NCI-H1694 treated with DMSO at 0.1 percent for 48 hours (cell line): ENCODE data around the gene CCDC187.

Experiments
- DNase-seq: peaks from one replicate; lab custom pipeline; 2025; lab: John Stamatoyannopoulos, UW

Gene CCDC187

GRCh38 chr9:136225748-136226679 is 77.9 kb downstream of the CCDC187 start:
- peak; percentile 21 for DNase-seq

GRCh38 chr9:136225366-136225747 is 78.5 kb downstream of the CCDC187 start:
- DNase-seq, result no peak

DNA sequence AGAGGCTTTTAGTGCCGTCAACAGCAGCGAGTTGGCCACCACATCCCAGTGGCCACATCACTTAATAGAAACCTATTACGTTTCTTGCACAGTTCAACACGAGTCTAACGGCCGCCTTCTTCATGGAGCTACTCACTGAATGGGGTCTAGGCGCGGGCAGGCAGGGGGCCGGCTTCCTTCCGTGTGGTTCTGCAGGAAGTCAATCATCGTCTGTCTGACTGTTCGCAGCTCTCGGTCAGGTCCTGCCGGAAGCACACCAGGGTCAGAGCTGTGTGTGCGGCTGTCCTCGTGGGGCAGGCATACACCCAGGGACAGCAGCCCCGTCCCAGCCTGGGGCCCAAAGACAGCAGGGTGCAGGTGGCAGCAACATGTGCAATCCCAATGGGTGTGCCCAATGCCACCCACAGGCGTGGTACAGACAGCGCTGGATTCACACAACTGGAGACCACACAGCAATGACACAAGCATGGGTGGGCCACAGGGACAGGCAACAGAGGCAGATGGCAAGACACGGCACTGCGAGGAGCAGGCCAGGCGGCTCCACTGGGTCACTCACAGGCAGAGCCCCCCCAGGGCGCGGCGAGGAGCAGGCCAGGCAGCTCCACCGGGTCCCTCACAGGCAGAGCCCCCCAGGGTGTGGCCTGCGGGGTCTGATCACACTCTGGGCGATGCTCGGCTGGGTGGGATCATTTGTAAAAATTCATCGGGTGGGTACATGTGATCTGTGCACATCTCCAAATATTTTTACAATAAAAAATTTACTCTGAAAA is 79.8 kb downstream of the CCDC187 start:
- no peak for DNase-seq

DNA sequence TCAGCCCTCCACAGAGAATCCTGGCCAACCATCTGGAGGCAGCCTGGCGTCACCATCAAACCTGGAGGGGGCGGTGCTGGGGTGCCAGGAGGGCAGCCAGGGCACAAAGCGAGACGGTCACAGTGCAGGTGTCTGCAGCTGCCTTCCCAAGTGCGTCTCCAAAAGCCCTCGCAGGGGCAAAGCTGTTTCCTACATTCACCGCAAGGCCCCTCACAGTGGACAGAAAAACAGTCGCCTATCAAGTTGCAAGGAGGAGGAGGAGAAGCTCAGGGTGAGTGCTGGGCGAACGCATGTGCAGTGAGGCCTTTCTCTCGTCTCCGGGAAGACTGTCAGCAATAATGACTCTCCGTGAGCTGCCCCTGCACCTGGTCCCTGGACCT is 81.0 kb downstream of the CCDC187 start:
- no peak for DNase-seq

GRCh38 chr9:136222166-136222905 is 81.6 kb downstream of the CCDC187 start:
- no peak for DNase-seq

- no peak for DNase-seq
Observed at GRCh38 chr9:136220017-136220729, 83.7 kb downstream of the CCDC187 start.

GRCh38 chr9:136219276-136219675 is 84.6 kb downstream of the CCDC187 start:
- DNase-seq, result peak; percentile 3

GRCh38 chr9:136218673-136219072 is 85.2 kb downstream of the CCDC187 start:
- no peak for DNase-seq

DNA sequence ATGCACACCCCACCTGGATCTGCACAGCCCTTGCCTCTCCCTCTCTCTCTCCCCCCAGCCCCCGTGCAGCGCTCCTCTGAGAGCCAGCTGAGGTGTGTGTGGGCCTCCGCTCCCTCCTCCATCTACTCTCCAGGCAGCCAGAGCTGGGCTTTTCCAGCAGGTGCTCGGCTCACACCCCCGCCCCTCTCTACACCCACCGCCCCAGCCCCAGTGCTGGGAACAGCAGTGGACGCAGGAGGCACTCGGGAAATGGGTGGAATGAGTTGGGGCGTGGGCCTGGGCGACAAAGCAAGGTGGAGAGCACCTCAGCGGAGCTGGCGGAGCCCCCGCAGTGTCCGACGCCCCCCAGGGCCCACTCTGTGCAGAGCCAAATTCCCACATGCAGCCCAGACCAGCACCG is 85.6 kb downstream of the CCDC187 start:
- no peak for DNase-seq

DNA sequence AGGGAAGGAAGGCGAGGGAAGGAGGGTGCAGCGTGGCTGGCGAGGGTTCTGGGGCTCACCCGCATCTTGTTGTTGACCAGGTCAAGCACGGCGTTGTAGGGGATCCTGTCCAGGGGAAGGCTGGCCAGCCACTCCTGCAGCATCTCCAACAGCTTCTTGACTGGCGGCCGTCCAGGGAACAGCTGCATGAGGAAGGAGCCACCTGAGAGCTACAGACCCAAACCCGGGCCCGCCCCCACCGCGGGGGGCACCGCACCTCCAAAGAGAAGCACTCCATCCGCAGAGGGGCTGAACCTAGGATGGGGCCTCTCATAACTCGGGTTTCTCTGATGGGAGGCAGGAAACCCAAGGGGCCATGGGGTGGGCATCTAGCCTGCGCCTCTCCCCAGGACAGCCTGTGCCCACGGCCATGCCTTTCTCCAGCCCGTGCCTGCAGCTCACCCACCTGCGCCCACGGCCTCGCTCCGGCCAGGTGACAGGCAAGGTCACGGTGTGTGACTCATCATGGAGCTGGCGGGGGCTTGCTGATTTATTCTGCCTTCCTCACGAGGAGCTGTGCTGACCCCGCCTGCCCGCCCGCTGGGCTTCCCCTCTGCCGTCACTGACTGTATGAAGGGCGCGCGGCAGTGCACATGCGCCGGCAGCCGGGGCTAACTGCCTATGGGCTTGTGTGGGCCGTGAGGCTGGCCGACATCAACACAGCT is 87.2 kb downstream of the CCDC187 start:
- DNase-seq, result no peak

DNA sequence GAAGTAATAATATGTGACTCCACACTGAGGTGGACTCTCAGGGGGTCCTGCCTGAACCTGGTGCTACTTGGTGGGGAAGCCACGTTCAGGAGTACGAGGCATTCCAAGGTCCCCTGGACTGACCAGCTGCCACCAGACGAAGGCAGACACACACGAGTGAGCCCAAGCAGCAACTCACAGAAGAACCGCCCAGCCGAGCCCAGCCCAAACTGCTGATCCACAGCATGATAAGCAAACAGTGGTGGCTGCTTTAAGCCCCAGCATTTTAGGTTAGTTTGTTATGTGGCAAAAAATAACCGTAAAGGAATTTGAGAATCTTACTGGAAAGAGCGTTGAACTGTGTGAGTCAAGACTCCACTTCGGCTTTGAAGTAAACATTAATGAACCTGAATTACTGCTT is 90.2 kb downstream of the CCDC187 start:
- DNase-seq, result no peak

DNA sequence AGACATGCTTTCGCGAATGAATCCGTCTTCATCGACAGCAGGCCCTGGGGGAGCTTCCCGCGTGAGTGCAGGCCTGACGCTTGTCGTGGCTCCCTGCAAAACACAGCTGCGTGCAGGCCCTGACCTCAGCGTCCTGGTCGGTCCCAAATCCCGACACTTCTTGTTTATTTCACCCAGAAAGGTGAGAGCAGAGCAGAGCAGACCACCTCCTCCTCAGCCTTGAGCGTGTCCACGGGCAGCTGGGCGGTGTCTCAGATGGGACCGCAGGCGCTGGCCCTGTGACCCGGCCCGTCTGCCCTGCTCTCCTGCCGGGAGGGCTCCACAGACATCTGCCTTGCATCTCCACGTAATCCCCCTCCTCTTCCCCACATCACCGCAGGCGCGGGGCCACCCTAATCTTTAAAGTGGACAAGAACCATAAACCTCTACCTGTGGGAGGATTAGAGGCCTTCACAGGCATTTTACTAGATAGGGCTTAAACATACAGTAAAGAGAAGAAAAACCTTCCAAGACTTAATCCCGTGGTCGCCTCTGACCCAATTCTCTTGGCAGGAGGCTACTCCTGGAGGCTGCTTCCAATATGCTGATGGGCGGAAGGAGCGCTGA is 91.4 kb downstream of the CCDC187 start:
- DNase-seq, result no peak

GRCh38 chr9:136211441-136212344 is 92.2 kb downstream of the CCDC187 start:
- no peak for DNase-seq

DNA sequence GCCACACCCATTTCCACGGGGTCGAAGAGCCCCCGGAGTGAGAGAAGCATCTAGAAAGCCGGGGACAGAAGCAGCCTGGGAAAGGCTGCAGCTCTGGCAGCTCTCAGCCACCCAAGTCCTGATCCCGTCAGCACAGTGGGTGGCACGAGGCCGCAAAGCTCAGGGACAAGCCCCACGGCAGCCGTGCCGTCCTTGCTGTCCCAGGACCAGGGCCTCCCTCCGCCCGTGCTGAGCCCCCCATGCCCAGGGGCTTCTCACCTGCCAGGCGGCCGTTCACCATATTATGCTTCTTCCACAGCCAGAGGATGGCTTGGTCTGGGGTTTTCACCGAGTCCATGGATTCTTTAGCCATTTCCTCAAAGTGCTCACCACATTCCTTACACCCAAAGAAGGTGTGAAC is 92.9 kb downstream of the CCDC187 start:
- DNase-seq, result no peak

DNA sequence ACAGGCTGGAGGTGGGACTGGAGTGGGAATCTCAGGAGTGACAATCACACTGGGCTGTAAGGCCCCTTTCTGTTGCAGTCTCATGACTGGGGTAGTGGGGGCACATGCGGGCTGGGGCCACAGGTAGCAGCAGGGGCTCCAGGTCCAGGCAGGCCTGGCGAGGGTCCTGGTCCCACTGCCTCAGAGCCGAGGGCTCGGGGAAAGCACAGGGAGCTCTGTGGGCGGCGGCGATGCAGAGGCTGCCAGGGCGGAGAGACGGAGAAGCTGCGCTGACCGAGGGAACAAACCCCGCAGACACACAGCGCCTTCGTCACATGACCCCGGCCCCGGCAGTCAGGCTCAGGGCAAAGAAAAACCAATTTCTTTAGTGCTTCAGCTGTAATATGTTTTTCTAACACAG is 93.6 kb downstream of the CCDC187 start:
- DNase-seq, result no peak

DNA sequence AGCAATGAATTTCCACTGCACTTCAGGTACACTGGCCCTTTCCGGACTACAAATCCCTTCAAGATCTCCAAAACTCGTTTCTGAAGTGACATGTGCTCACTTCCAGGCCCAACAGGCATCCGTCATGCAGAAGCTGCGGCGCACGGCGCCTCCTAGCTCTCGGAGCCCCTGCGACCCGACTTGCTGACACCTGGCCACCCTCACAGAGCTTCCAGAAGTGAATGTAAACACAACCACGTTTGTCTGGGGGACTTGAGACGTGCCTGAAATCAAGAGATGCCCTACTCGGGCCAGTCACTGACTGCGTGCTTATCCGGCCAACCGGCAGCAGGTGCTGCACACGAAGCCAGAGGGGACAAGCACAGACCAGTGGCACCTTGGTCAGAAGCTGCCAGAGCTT is 94.1 kb downstream of the CCDC187 start:
- no peak for DNase-seq

DNA sequence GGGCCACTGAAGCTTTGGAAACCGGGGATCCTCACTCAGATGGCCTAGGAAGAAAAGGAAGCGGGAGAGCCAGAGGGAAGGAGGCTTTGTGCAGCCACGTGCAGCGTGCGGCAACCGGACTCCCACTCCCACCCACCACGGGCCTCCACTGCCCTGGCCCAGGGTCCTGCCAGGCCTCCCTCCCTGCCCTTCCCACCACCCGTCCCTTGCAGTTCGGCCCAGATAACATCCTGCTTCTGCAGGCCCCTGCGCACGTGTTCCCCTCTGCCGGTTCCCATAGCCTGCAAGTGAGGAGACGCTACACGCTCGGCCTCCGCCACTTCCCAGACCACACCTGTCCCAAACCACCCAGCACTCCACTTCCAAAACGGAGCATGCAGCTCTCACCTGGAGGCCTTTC is 94.7 kb downstream of the CCDC187 start:
- DNase-seq, result no peak

- DNase-seq, result no peak
Observed at GRCh38 chr9:136208675-136209074, 95.2 kb downstream of the CCDC187 start.

DNA sequence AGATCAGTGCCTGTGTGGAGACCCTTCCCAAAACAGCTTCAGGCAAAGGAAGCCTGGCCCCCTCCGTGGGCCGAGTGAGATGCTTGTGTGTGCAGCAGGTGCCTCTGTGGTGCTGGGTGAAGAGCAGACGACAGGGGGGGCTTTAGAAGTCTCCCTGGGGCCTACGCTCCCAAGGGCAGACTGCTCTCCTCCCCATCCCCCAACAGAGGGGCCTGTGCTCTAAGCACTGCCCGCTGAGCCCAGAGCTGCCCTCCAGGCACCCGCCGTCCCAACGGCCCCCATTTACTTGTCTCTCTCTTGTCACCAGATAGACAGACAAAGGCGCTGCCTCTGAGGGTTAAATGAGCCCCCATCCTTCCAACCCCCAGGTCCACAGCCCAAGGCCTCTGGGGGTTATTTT is 96.3 kb downstream of the CCDC187 start:
- no peak for DNase-seq
